Mesothelial cell of epicardium (in vitro differentiated cells): ENCODE data around the gene SAPCD2. TPM values are rescaled to one million over a fixed set of nuclear protein-coding genes. Genes with fewer than 3 reads are reported as not detected.

Experiments used
- DNase-seq, 2 experiments: peaks; one replicate each; pipeline ENCODE4 v3.0.0; 2021; ENCODE audit warnings: low spot score in 2 of 2; ENCODE audit not compliant: unreplicated experiment in 2 of 2
- H3K27ac Mint-ChIP-seq: 2 replicates; pipeline ENCODE4 v1.8.0; 2021; ENCODE audit warnings: mixed read lengths
- H3K27me3 Mint-ChIP-seq: 2 replicates; pipeline ENCODE4 v1.8.0; 2021; ENCODE audit warnings: low read depth, mixed read lengths
- H3K36me3 Mint-ChIP-seq: 2 replicates; pipeline ENCODE4 v1.8.0; 2021; ENCODE audit warnings: mixed read lengths
- H3K4me1 Mint-ChIP-seq: 2 replicates; pipeline ENCODE4 v1.8.0; 2021; ENCODE audit warnings: mixed read lengths
- H3K4me3 Mint-ChIP-seq: 2 replicates; pipeline ENCODE4 v1.8.0; 2021; ENCODE audit warnings: mild to moderate bottlenecking, moderate library complexity, mixed read lengths
- H3K9me3 Mint-ChIP-seq: 2 replicates; pipeline ENCODE4 v1.8.0; 2021; ENCODE audit warnings: mixed read lengths
- total RNA-seq: library from RNA; stranded (reverse); gene quantifications from 3 replicates; pipeline ENCODE4 v1.2.1, GENCODE V29; 2021
- TF ChIP-seq, protein P1 (sequence below): fragments of 200-600 bp; sonication (generic); IDR thresholded peaks from one replicate; pipeline ENCODE4 v1.5.0; 2021; ENCODE audit warnings: antibody characterized with exemption; ENCODE audit not compliant: unreplicated experiment

Gene SAPCD2
- total RNA-seq, 1 donor from 2014 or later, result 5.9 TPM

DNA sequence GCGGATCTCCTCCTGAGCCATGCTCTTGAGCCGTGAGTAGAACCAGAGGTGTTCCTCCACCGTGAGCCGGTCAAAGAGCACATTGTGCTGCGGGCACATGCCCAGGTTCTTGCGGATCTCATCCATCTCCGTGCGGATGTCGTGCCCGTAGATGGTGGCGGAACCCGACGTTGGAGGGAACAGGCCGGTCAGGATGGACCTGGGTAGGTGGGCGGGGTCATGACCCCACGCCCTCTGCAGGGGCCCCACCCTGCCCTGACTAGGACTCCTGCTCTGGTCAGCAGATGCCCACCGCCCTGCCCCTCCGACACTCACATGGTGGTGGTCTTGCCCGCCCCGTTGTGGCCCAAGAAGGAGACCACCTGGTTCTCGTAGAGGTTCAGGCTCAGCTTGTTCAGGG, 54.4 kb downstream of the SAPCD2 start:
- Mint-ChIP-seq H3K9me3 (no peaks in the 10 kb centered on the region), H3K4me3 (no peak overlapping the region), H3K27me3 (no peaks in the 10 kb centered on the region), H3K36me3 (peaks cover 16% of the 10 kb centered on the region), H3K27ac (no peak overlapping the region), H3K4me1 (no peaks in the 10 kb centered on the region)
- TF ChIP-seq, protein P1, sequence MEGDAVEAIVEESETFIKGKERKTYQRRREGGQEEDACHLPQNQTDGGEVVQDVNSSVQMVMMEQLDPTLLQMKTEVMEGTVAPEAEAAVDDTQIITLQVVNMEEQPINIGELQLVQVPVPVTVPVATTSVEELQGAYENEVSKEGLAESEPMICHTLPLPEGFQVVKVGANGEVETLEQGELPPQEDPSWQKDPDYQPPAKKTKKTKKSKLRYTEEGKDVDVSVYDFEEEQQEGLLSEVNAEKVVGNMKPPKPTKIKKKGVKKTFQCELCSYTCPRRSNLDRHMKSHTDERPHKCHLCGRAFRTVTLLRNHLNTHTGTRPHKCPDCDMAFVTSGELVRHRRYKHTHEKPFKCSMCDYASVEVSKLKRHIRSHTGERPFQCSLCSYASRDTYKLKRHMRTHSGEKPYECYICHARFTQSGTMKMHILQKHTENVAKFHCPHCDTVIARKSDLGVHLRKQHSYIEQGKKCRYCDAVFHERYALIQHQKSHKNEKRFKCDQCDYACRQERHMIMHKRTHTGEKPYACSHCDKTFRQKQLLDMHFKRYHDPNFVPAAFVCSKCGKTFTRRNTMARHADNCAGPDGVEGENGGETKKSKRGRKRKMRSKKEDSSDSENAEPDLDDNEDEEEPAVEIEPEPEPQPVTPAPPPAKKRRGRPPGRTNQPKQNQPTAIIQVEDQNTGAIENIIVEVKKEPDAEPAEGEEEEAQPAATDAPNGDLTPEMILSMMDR, result no peak
- DNase-seq, result no peak

DNA sequence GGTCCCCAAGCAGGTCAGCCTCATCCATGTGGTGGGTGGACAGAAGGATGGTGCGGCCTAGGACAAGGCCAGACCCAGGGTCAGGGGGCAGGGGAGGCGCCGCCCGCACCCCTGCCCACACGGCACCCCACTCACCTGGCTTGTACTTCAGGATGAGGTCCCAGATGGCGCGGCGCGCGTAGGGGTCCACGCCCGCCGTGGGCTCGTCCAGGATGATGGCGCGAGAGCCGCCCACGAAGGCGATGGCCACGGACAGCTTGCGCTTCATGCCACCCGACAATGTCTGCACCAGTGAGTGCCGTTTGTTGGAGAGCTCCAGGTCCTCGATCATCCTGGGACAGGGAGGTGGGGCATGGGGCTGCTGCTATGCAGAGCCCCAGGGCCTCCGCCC, 54.8 kb downstream of the SAPCD2 start:
- no peaks in the 10 kb centered on the region for H3K27me3 Mint-ChIP-seq
- peaks cover 16% of the 10 kb centered on the region for H3K36me3 Mint-ChIP-seq
- no peak overlapping the region for H3K4me3 Mint-ChIP-seq
- DNase-seq, result no peak
- H3K9me3 Mint-ChIP-seq, result no peaks in the 10 kb centered on the region
- no peaks in the 10 kb centered on the region for H3K4me1 Mint-ChIP-seq
- no peak overlapping the region for H3K27ac Mint-ChIP-seq
- TF ChIP-seq, protein P1, result no peak

DNA sequence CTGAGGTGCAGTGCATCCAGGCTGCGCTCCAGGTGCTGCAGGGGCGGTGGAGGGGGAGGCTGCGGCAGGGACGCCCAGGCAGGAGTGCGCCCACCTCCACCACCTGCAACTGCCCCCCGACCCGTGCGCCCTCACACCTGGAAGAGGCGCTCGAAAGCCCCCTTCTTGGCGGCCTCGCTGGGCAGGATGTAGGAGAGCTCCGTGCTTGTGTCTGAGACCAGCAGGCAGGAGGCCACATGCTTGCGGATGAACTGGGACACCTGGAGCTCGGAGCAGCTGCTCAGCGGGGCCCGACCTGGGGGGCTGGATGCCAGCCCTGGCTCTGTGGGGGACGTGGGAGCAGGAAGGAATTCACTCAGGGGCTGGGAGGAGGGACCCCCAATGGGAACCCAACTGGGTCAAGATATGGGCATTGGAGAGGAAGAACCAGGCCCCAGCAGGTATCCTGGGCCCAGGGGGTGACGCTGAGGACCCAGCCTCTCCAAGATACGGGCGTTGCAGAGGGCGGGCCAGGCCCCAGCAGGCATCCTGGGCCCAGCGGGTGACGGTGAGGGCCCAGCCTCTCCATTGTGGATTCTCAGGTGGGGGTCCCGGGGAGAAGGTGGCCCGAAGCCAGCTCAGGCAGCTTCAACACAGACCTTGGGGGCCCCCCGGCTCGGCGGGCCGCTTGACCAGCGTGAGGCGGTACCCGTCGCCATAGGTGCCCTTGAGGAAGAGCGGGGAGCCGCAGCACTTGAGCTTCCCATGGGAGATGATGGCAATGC, 55.4 kb downstream of the SAPCD2 start:
- TF ChIP-seq, protein P1, result no peak
- no peak for DNase-seq
- Mint-ChIP-seq H3K4me1 (no peaks in the 10 kb centered on the region), H3K9me3 (no peaks in the 10 kb centered on the region), H3K4me3 (no peak overlapping the region), H3K27ac (no peak overlapping the region), H3K27me3 (no peaks in the 10 kb centered on the region), H3K36me3 (peaks cover 16% of the 10 kb centered on the region)

DNA sequence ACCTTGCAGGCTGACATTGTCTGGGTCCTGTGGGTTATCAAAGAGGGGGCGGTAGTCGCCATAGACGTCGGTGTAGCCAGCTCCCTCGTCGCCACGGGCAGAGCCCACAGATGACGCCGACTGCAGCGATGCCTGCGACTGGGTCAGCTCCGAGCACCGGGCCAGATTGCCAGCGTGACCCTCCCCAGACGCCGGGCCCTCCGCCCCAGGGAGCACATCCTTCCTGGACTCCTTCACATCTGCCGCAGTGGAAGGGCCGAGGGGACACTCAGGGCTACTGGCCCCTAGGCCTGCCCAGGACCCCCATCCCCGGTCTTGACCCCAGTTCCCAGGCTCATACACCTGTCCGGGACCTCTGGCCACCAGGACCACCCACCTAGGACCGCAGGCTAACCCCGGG, 56.2 kb downstream of the SAPCD2 start:
- TF ChIP-seq, protein P1, result no peak
- no peak overlapping the region for H3K4me3 Mint-ChIP-seq
- DNase-seq, result no peak
- H3K4me1 Mint-ChIP-seq, result no peaks in the 10 kb centered on the region
- no peak overlapping the region for H3K27ac Mint-ChIP-seq
- H3K9me3 Mint-ChIP-seq, result no peaks in the 10 kb centered on the region
- H3K36me3 Mint-ChIP-seq, result peaks cover 16% of the 10 kb centered on the region
- H3K27me3 Mint-ChIP-seq, result no peaks in the 10 kb centered on the region

DNA sequence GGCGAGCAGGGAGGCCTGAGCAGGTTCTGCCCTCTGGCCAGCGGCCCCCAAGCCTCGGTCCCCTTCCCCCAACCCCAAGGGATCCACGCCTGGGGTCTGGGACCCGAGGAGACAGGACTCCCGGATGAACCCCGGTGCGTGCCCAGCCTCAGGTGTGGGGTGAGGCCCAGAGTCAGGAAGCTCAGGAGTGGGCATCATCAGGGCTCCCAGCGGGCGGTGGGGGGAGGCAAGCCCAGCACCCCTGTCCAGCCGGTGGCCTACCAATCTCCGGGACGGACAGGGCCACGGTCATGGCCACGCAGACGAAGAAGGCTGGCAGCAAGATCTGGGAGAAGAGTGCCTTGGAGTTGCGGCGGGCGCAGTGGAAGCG, 56.8 kb downstream of the SAPCD2 start:
- H3K27ac Mint-ChIP-seq, result no peak overlapping the region
- H3K4me3 Mint-ChIP-seq, result no peak overlapping the region

More for the DNA sequence above, 56.8 kb downstream of the SAPCD2 start:
- Mint-ChIP-seq H3K4me1 (no peaks in the 10 kb centered on the region), H3K27me3 (no peaks in the 10 kb centered on the region), H3K9me3 (no peaks in the 10 kb centered on the region), H3K36me3 (peaks cover 15% of the 10 kb centered on the region)
- TF ChIP-seq, protein P1, result no peak
- no peak for DNase-seq
